HFFc6 (cell line): ENCODE measurements around the gene VEZT. TPM values are rescaled to one million over a fixed set of nuclear protein-coding genes. Genes with fewer than 3 reads are reported as not detected.
"Not testable (repeated sequence)": the region's sequence is repeated elsewhere in the genome, so short reads cannot be mapped to it uniquely, and the experiment has no call there.

Experiments used
- DNase-seq: peaks from one replicate; pipeline ENCODE4 v3.0.0-alpha.2; 2018
- H3K27ac Mint-ChIP-seq: 2 replicates; pipeline ENCODE4 v1.8.0; 2020; ENCODE audit warnings: mild to moderate bottlenecking, mixed read lengths
- H3K27me3 Mint-ChIP-seq: 2 replicates; pipeline ENCODE4 v1.8.0; 2021; ENCODE audit warnings: mild to moderate bottlenecking, moderate library complexity, mixed read lengths; ENCODE audit not compliant: insufficient read depth
- H3K36me3 Mint-ChIP-seq: 2 replicates; pipeline ENCODE4 v1.8.0; 2021; ENCODE audit warnings: low read depth, mixed read lengths
- H3K4me1 Mint-ChIP-seq: 2 replicates; pipeline ENCODE4 v1.8.0; 2020; ENCODE audit warnings: low read depth, mixed read lengths
- H3K4me3 Mint-ChIP-seq: 2 replicates; pipeline ENCODE4 v1.8.0; 2020; ENCODE audit warnings: mild to moderate bottlenecking, moderate library complexity, mixed read lengths
- H3K9me3 Mint-ChIP-seq: 2 replicates; pipeline ENCODE4 v1.8.0; 2020; ENCODE audit warnings: mild to moderate bottlenecking, mixed read lengths
- total RNA-seq, 6 experiments: library from RNA; stranded (reverse); fragmentation: NEBNext Ultra II Directional; extraction: Animal tissue kit (Norgen Biotek cat#: 25700); gene quantifications; 2 replicates in 1 of 6; 3 replicates in 5 of 6; pipeline ENCODE4 v1.2.3, GENCODE V29; 2021
- TF ChIP-seq, protein P1 (sequence below): fragments of 200-600 bp; sonication (generic); IDR thresholded peaks from 2 replicates; pipeline ENCODE4 v1.5.0; 2021; ENCODE audit warnings: antibody characterized with exemption, mild to moderate bottlenecking

Gene VEZT
- total RNA-seq, 6 experiments from 2014 or later = 61.8 to 69.0 (median 66.2) TPM

DNA sequence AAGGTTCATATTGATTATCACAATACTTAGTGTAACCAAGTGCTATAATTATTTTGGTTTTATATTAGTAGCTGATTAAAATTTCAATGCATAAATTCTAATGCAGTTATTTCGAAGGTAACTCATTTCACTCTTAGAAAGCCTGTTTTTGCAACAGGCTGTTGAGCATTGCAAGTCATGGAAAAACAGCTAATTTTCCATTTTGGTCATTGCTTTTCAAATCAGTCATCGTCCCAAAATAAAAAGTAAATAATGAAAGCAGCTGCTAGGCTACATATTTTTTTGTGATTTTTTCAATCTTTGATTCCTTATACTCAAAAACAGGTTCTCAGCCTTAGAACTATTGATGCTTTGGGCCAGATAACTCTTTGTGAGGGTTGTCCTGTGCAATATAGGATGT is 22.9 kb downstream of the VEZT start:
- no peak for DNase-seq
- no peaks in the 10 kb centered on the region for H3K9me3 Mint-ChIP-seq
- H3K27me3 Mint-ChIP-seq = peaks cover 1% of the 10 kb centered on the region; the same call in 1 of the 2 replicates
- H3K4me3 Mint-ChIP-seq = no peak overlapping the region
- TF ChIP-seq, protein P1, sequence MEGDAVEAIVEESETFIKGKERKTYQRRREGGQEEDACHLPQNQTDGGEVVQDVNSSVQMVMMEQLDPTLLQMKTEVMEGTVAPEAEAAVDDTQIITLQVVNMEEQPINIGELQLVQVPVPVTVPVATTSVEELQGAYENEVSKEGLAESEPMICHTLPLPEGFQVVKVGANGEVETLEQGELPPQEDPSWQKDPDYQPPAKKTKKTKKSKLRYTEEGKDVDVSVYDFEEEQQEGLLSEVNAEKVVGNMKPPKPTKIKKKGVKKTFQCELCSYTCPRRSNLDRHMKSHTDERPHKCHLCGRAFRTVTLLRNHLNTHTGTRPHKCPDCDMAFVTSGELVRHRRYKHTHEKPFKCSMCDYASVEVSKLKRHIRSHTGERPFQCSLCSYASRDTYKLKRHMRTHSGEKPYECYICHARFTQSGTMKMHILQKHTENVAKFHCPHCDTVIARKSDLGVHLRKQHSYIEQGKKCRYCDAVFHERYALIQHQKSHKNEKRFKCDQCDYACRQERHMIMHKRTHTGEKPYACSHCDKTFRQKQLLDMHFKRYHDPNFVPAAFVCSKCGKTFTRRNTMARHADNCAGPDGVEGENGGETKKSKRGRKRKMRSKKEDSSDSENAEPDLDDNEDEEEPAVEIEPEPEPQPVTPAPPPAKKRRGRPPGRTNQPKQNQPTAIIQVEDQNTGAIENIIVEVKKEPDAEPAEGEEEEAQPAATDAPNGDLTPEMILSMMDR = no peak
- peaks cover 5% of the 10 kb centered on the region; the same call in 1 of the 2 replicates for H3K36me3 Mint-ChIP-seq
- H3K27ac Mint-ChIP-seq = no peak overlapping the region
- H3K4me1 Mint-ChIP-seq = peaks cover 16% of the 10 kb centered on the region

DNA sequence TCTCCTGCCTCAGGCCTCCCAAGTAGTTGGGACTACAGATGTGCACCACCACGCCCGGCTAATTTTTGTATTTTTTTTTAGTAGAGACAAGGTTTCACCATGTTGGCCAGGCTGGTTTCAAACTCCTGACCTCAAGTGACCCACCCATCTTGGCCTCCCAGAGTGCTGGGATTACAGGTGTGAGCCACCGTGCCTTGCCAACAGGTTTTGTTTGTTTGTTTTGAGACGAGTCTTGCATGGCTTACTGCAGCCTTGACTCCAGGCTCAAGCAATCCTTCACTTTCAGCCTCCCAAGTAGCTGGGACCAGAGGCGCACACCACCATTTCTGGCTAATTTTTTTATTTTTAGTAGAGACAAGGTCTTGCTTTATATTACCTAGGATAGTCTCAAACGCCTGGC is 23.5 kb downstream of the VEZT start:
- H3K27me3 Mint-ChIP-seq, H3K9me3 Mint-ChIP-seq, DNase-seq, H3K36me3 Mint-ChIP-seq, H3K4me3 Mint-ChIP-seq, H3K27ac Mint-ChIP-seq: not testable (repeated sequence)
- peaks cover 21% of the 10 kb centered on the region for H3K4me1 Mint-ChIP-seq

DNA sequence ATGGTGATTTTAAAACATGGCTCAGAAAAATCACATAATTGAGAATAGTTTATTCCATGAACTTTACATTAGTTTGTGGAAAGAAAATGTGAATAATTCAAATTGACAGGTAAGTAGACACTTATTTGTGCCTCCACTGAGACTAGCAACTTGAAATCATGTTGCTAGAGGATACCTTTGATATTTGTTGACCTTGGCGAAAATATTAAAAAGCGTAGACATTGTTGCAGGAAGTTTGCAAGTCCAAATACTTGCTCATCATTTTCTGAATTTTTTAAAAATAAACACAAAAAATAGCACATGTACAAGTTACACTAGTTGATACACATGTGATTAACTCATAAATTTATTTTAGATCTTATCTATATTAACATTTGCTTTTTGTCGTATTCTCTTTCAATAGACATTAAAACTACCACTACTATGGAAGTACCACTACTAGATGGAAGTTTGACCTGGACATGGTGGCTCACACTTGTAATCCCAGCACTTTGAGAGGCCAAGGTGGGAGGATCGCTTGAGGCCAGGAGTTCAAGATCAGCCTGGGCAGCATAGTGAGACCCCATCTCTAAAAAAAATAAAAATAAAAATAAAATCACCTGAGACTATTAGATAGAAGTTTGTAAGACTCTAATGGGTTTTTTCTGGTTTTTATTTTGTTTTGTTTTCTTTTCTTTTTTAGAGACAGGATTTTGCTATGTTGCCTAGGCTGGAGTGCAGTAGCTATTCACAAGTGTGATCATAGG is 24.3 kb downstream of the VEZT start:
- DNase-seq = no peak
- TF ChIP-seq, protein P1 = no peak
- Mint-ChIP-seq H3K27me3 (peaks cover 1% of the 10 kb centered on the region; the same call in 1 of the 2 replicates), H3K9me3 (no peaks in the 10 kb centered on the region), H3K27ac (no peak overlapping the region), H3K4me1 (peaks cover 29% of the 10 kb centered on the region), H3K4me3 (no peak overlapping the region), H3K36me3 (peaks cover 5% of the 10 kb centered on the region; the same call in 1 of the 2 replicates)

DNA sequence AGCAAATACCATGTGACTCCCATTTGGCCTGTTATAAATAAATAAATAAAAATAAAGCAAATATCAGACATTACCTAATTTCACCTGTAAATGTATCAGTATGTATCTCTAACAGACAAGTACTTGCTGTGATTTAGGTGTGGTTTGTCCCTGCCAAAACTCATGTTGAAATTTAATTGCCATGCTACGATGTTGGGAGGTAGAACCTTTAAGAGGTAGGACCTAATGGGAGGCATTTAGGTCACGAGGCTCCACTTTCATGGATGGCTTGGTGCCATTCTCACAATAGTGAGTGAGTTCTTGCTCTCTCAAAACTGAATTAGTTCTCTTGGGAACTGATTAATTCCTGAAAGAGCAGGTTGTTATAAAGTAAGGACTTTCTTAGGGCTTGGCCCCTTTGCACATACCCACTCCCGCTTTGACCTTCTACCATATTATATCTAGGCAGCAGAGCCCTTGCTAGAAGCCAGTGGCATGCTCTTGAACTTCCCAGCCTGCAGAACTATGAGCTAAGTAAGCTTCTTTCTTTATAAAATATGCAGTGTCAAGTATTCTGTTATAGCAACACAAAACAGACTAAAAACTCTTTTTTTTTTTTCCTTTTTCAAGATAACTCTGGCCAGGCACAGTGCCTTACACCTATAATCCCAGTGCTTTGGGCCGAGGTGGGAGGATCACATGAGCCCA is 26.0 kb downstream of the VEZT start:
- Mint-ChIP-seq H3K9me3 (no peaks in the 10 kb centered on the region), H3K4me1 (peaks cover 32% of the 10 kb centered on the region), H3K27ac (no peak overlapping the region), H3K4me3 (no peak overlapping the region), H3K27me3 (peaks cover 1% of the 10 kb centered on the region; the same call in 1 of the 2 replicates), H3K36me3 (peaks cover 5% of the 10 kb centered on the region; the same call in 1 of the 2 replicates)
- TF ChIP-seq, protein P1 = no peak
- DNase-seq = no peak

DNA sequence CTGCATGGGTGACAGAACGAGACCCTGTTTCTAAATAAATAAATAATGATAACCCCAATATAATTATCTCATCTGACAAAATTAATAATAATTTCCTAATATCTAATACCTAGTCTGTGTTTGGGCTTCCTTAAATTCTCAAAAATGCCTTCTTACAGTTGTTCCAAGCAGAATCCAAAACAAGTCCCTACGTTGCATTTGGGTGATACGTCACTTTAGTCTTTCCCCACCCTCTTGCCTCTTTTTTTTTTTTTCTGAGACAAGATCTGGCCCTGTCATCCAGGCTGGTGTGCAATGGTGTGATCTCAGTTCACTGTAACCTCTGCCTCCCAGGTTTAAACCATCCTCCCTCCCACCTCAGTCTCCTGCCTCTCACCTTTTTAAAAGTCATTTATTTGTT is 26.7 kb downstream of the VEZT start:
- Mint-ChIP-seq H3K36me3 (peaks cover 5% of the 10 kb centered on the region; the same call in 1 of the 2 replicates), H3K27ac (no peak overlapping the region), H3K27me3 (peaks cover 1% of the 10 kb centered on the region; the same call in 1 of the 2 replicates), H3K4me3 (no peak overlapping the region), H3K9me3 (no peaks in the 10 kb centered on the region), H3K4me1 (peaks cover 37% of the 10 kb centered on the region)
- TF ChIP-seq, protein P1 = no peak
- no peak for DNase-seq

DNA sequence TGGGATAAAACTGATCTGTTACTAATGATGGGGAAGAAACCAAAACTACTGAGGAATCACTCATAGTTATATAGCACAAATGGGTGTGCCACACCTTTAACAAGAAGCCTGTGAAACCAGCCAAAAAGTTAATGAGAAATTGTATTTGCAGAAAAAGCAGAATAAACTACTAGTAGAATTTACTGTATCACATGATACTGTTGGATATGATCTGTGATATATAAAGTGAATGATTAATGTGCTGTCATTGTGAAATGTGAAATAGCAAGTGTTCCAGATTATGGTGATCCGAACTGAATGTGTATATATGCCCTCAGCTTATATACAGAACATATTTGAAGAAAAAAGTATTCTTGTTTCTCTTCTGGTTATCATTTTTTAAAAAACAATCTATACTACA is 30.5 kb downstream of the VEZT start:
- H3K9me3 Mint-ChIP-seq = no peaks in the 10 kb centered on the region

More for the DNA sequence above, 30.5 kb downstream of the VEZT start:
- Mint-ChIP-seq H3K27me3 (no peaks in the 10 kb centered on the region), H3K4me3 (no peak overlapping the region), H3K27ac (no peak overlapping the region), H3K36me3 (peaks cover 8% of the 10 kb centered on the region), H3K4me1 (peaks cover 38% of the 10 kb centered on the region)
- TF ChIP-seq, protein P1 = no peak
- DNase-seq = no peak
